Measurements from ENCODE around the gene THSD8.

The THSD8 gene

GRCh38 chr19:12778905-12779161 is 23.0 kb upstream of the THSD8 start:
- in situ Hi-C loops (cut with MboI; ENCODE audit: low sequenced_read_pairs): no loop called here

DNA sequence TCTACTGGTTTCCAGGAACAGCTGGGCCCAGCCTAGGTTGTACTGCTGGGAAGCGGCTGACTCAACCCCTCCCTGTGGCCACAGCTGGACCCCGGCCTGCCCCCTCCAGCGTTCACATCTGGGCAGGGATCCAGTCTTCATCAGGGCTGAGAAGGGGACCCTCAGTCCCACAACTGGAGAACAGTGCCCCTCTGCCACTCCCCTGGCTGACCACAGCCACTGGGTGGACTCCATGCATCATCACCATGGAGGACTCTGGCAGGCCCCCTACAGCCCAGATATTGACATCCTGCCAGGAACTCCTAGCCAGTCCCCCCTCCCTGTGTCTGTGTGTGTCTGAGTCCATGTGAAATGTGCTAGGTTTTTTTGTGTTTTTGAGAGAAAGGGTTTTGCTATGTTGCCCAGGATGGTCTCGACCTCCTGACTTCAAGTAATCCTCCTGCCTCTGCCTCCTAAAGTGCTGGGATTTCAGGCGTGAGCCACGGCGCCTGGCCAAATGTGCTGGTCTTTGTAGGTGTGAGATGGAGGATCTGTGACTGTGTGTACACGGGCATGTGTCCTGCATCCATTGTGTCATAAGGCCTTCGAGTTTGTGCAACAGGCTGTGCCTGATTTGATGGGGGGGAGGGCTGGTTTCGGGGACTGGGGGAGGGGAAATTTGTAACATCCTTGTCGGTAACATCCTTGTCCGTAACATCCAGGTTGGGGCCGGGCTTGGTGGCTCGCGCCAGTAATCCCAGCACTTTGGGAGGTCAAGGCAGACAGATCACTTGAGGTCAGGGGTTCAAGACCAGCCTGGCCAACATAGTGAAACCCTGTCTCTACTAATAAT is 22.5 kb upstream of the THSD8 start:
- in situ Hi-C loops (cut with MboI; ENCODE audit: low sequenced_read_pairs): no loop called here

- in situ Hi-C loops (cut with MboI; ENCODE audit: low sequenced_read_pairs): no loop called here
Measured at GRCh38 chr19:12782174-12782423, 19.8 kb upstream of the THSD8 start.

DNA sequence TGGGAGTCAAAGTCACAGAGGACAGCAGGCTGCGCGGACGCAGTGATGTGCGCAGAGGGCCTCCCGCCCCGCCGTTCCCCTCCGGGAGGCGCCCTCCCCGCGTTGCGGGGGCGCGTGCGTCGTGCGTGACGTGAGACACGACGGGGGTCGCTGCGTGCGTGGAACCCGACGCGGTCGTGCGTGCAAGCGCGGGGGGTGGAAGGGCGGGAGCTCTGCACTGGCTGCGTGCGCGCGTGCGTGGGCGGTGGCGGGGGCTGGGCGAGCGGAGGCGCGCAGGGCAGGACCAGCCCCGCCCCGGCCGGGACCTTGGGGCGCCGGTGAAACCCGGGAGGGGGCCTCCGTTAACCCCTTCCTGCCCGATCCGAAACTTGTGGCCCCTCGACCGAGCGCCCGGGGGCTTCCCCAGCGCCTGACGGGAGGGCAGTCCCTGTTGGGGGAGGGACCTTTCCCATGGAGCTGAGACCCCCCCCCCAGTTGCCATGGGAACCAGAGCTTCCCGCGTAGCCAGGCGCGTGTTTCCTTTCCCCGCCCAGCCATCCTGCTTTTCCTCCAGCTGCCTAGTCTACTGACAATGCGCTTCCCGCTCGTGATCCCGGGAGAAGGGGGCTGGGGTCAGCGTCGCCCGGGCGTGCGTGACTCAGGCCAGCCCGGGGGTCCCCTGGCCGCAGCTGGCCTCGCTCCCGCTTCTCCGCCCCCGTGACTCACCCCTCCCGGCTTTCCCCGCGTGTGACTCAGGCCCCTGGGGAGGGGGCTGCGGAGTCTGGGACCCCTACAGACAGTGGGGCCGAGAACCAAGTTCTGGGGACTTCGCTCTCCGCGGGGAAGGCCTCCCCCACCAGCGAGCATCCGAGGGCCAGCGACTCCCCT is 19.2 kb upstream of the THSD8 start:
- in situ Hi-C loops (cut with MboI; ENCODE audit: low sequenced_read_pairs): no loop called here

GRCh38 chr19:12783291-12783848 is 18.5 kb upstream of the THSD8 start:
- in situ Hi-C loops (cut with MboI; ENCODE audit: low sequenced_read_pairs): no loop called here

- in situ Hi-C loops (cut with MboI; ENCODE audit: low sequenced_read_pairs): no loop called here
Measured at GRCh38 chr19:12783849-12784393, 17.9 kb upstream of the THSD8 start.

DNA sequence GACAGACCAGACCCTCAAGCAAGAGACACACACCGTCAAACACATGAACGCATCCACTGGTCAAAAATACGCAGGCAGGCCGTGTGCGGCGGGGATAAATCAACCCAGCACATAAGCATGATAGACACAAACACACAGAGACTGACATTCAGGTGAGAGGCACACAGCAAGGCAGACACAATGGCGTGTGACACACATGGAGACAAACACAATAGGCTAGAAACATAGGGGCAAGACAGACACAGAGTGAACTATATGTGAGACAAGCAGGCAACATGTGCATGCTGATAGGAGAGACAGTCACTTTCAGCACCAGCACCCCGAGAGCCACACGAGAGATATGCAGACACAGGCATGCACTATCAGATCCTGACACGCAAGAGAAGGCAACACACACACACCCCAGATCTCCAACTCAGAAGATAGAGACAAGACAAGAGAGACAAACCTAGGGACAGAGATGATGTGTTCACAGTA is 17.4 kb upstream of the THSD8 start:
- in situ Hi-C loops (cut with MboI; ENCODE audit: low sequenced_read_pairs): no loop called here

- in situ Hi-C loops (cut with MboI; ENCODE audit: low sequenced_read_pairs): no loop called here
Measured at GRCh38 chr19:12784871-12785430, 16.9 kb upstream of the THSD8 start.

- in situ Hi-C loops (cut with MboI; ENCODE audit: low sequenced_read_pairs): no loop called here
Measured at GRCh38 chr19:12785431-12786031, 16.3 kb upstream of the THSD8 start.

DNA sequence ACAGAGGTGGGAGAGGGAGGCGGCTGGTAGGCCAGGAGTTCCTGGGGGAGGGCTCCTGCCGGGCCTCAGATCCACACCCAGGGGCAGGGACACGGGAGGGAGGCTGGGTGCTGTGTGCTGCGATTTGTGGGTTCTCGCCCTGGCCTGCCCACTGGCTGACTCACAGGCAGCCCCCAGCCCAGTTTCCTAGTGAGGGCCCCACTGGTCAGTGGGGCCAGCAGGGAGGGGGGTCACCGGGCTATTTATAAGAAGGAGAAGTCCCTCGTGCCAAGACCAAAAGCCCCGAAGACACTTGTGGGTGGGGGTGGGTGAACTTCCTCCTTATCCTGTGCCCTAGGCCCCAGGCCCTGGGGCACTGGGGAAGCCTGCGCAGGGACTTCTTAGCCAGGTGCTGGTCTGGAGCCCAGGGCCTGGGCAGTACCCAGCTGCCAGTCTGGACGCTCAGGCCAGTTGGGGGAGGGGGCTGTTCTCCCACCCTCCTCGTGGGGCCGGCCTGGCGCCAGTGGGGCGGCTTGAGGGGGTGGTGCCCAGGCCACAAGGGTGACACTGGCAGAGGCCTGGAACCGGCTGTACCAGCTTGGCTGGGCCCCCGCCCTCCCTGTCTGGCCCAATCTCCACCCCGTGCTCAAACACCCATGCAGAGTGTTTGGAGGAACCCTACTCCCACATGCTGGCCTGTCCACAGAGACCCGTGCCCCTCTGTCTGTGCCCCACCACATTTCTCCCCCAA is 15.6 kb upstream of the THSD8 start:
- in situ Hi-C loops (cut with MboI; ENCODE audit: low sequenced_read_pairs): no loop called here

GRCh38 chr19:12786952-12787351 is 14.9 kb upstream of the THSD8 start:
- in situ Hi-C loops (cut with MboI; ENCODE audit: low sequenced_read_pairs): no loop called here

GRCh38 chr19:12787458-12787857 is 14.4 kb upstream of the THSD8 start:
- in situ Hi-C loops (cut with MboI; ENCODE audit: low sequenced_read_pairs): no loop called here

GRCh38 chr19:12788042-12788681 is 13.7 kb upstream of the THSD8 start:
- in situ Hi-C loops (cut with MboI; ENCODE audit: low sequenced_read_pairs): no loop called here

DNA sequence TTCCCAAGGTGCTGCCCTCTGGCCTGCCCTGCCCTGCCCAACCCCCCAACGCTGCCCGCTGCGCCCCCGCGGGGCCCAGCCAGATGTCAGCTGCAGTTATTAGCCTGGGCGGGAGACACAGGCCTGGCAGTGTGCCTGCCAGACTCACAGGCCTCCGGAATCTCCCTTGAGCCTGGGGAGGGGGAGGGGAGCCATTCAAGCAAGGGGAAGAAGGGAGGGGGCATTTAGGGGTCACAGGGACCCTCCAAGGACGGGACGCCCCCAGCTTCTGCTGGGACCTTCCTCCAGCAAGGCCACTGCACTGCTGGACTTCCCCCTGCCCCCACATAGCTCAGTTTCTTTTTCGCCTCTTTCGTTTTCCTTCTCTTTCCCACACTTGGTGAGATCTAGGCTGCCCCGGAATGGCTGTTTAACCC is 13.2 kb upstream of the THSD8 start:
- in situ Hi-C loops (cut with MboI; ENCODE audit: low sequenced_read_pairs): no loop called here

GRCh38 chr19:12789098-12789903 is 12.6 kb upstream of the THSD8 start:
- in situ Hi-C loops (cut with MboI; ENCODE audit: low sequenced_read_pairs): no loop called here

- in situ Hi-C loops (cut with MboI; ENCODE audit: low sequenced_read_pairs): no loop called here
Measured at GRCh38 chr19:12789904-12790619, 11.8 kb upstream of the THSD8 start.

DNA sequence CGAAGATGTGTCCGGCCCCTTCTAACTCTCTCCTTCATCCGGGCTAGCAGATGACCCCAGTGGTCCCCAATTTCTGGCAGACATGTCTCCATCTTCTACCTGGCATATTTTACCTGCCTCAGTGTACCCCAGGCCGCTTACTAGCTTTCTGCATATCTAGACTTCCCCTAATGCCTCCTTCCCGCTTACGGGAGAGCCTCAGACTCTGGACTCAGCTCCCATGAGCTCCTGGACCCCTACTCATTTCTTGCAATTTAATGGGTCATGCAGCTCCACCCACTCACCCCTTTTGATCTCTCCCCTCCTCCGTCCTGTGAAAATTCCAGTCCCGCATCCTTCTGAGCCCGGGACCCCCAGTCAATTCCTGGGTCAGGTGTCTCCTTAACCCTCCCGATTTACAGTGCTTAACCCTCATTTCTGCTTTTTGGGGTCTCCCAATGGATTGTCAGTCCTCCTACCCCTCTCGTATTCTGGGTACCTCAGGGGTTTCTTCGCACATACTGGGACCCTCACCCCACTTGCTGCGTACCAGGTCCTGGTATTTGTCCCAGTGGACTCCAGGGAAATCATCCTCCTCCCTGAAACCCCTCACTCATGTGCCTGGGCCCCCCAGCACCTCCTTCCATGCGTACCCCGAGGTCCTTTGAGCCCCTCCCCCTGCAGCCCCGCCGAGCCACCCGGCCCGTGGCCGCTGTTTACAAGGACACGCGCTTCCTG is 11.1 kb upstream of the THSD8 start:
- in situ Hi-C loops (cut with MboI; ENCODE audit: low sequenced_read_pairs): no loop called here
